Esophagus muscularis mucosa (tissue), 4 donors: ENCODE results near the gene CUBN. TPM values are rescaled to one million over a fixed set of nuclear protein-coding genes. Genes with fewer than 3 reads are reported as not detected.
A peak's percentile ranks its signal among the peaks of the same experiment; 100 is the strongest.

ENCODE experiments used
- DNase-seq: peaks from one replicate; pipeline ENCODE4 v3.0.0-alpha.2; 2017; ENCODE audit errors: extremely low spot score
- H3K27ac ChIP-seq, 4 donors: fragments of 200-600 bp; sonication (generic); replicated peaks in 1 of 4; 1 replicate in 3 of 4; 2 replicates in 1 of 4; pipeline ENCODE4 v1.5.1; 2016 to 2019; ENCODE audit warnings: mild to moderate bottlenecking in 1 of 4
- H3K27me3 ChIP-seq, 4 donors: fragments of 200-600 bp; sonication (generic); one replicate each; pipeline versions ENCODE4 v1.5.1 to v1.6.0; 2016 to 2019
- H3K36me3 ChIP-seq, 4 donors: fragments of 200-600 bp; sonication (generic); one replicate each; pipeline ENCODE4 v1.5.1; 2016 to 2019
- H3K4me1 ChIP-seq, 4 donors: fragments of 200-600 bp; sonication (generic); one replicate each; pipeline ENCODE4 v1.5.1; 2016 to 2019
- H3K4me3 ChIP-seq, 4 donors: fragments of 200-600 bp; sonication (generic); 1 replicate in 2 of 4; 2 replicates in 2 of 4; pipeline ENCODE4 v1.5.1; 2016 to 2019; ENCODE audit warnings: mild to moderate bottlenecking in 4 of 4, moderate library complexity in 1 of 4
- H3K9me3 ChIP-seq, 4 donors: fragments of 200-600 bp; sonication (generic); 1 replicate in 3 of 4; 2 replicates in 1 of 4; pipeline ENCODE4 v1.5.1; 2016 to 2019
- CTCF ChIP-seq, 3 experiments: fragments of 200-600 bp in 2 of 3; fragments of 450-650 bp in 1 of 3; sonication (generic) in 2 of 3; IDR thresholded peaks; one replicate each; pipeline ENCODE4 v1.5.1; 2017 to 2019; ENCODE audit warnings: antibody characterized with exemption in 3 of 3, mild to moderate bottlenecking in 2 of 3, moderate library complexity in 1 of 3
- EP300 ChIP-seq: sonication (generic); formaldehyde crosslinking; IDR thresholded peaks from one replicate; pipeline ENCODE4 v1.6.1; 2017; ENCODE audit warnings: antibody characterized with exemption
- POLR2A ChIP-seq: fragments of 450-650 bp; IDR thresholded peaks from one replicate; pipeline ENCODE4 v1.6.1; 2017; ENCODE audit warnings: antibody characterized with exemption, moderate library complexity, mild to moderate bottlenecking, low read depth
- POLR2AphosphoS5 ChIP-seq, 2 donors: sonication (generic); formaldehyde crosslinking; IDR thresholded peaks; one replicate each; pipeline ENCODE4 v1.6.1; 2017; ENCODE audit warnings: antibody characterized with exemption in 2 of 2
- WGBS: methylation state at CpG from one replicate; pipeline ENCODE4 v1.1.5; 2018; 5-methylcytosine and 5-hydroxymethylcytosine counted together
- intact Hi-C: fragments of 100-400 bp; cut with DNase I; formaldehyde crosslinking; loops from one replicate; pipeline ENCODE4 v1.15.1; 2023
- total RNA-seq, 4 donors: library from RNA; depleted of rRNA; stranded (reverse); fragments of >200 nt; gene quantifications; one replicate each; pipeline versions ENCODE4 v1.1.0 to v1.2.1, GENCODE V29; 2016

Gene CUBN
- total RNA-seq, 4 donors from 2014 or later = 1.3 to 4.6 (median 2.3) TPM

- intact Hi-C loops = no loop called here
- peaks cover 37 to 73% (median 71%) of the 10 kb centered on the region in 4 donors for H3K4me1 ChIP-seq
- TF ChIP-seq POLR2AphosphoS5 (IDR thresholded peaks at IDR 0.05) (no peak), CTCF (IDR thresholded peaks at IDR 0.05) (no peak)
Measured at GRCh38 chr10:17004801-17005380, 124.7 kb downstream of the CUBN start.

GRCh38 chr10:17003651-17004286 lies 125.8 kb downstream of the CUBN start:
- H3K4me3 ChIP-seq = no peak overlapping the region
- no peaks in the 10 kb centered on the region for H3K36me3 ChIP-seq
- H3K27me3 ChIP-seq = no peaks in the 10 kb centered on the region
- no peaks in the 10 kb centered on the region for H3K9me3 ChIP-seq
- WGBS = 71% methylated on average over 7 of the region's 7 CpGs
- TF ChIP-seq CTCF (IDR thresholded peaks at IDR 0.05) = no peak
- peak overlapping the region; percentile 29 to 81 (median 72) for H3K27ac ChIP-seq
- intact Hi-C loops = no loop called here
- DNase-seq = peak; percentile 75
- peaks cover 32 to 72% (median 66%) of the 10 kb centered on the region in 4 donors for H3K4me1 ChIP-seq

More at GRCh38 chr10:17004801-17005380, 124.7 kb downstream of the CUBN start:
- 92% methylated on average over 6 of the region's 6 CpGs for WGBS
- H3K4me3 ChIP-seq = no peak overlapping the region
- H3K36me3 ChIP-seq = no peaks in the 10 kb centered on the region
- DNase-seq = peak; percentile 68
- H3K27ac ChIP-seq = peak overlapping the region in 1 of 4 donors; percentile 3
- no peaks in the 10 kb centered on the region for H3K9me3 ChIP-seq
- no peaks in the 10 kb centered on the region for H3K27me3 ChIP-seq

- Histone ChIP-seq H3K27ac (peak overlapping the region; percentile 69 to 81 (median 74)), H3K9me3 (no peaks in the 10 kb centered on the region), H3K4me1 (peaks cover 29 to 66% (median 60%) of the 10 kb centered on the region in 4 donors), H3K36me3 (no peaks in the 10 kb centered on the region), H3K4me3 (no peak overlapping the region), H3K27me3 (no peaks in the 10 kb centered on the region)
- 57% methylated on average over 7 of the region's 7 CpGs for WGBS
- intact Hi-C loops = no loop called here
- DNase-seq = peak; percentile 77
- TF ChIP-seq EP300 (no peak), POLR2AphosphoS5 (IDR thresholded peaks at IDR 0.05) (no peak), CTCF (IDR thresholded peaks at IDR 0.05) (no peak), POLR2A (no peak)
Measured at GRCh38 chr10:17003151-17003550, 126.5 kb downstream of the CUBN start.

- peaks cover 23 to 57% (median 50%) of the 10 kb centered on the region in 4 donors for H3K4me1 ChIP-seq
- H3K27ac ChIP-seq = peak overlapping the region; percentile 69 to 81 (median 74)
- TF ChIP-seq POLR2A = no peak
- peak; percentile 8 to 56 for TF ChIP-seq POLR2AphosphoS5 (IDR thresholded peaks at IDR 0.05)
- intact Hi-C loops = no loop called here
- WGBS = 29% methylated on average over 8 of the region's 8 CpGs
- DNase-seq = peak; percentile 91
- H3K27me3 ChIP-seq = no peaks in the 10 kb centered on the region
- no peaks in the 10 kb centered on the region for H3K9me3 ChIP-seq
- H3K36me3 ChIP-seq = no peaks in the 10 kb centered on the region
- H3K4me3 ChIP-seq = no peak overlapping the region
Measured at GRCh38 chr10:17001961-17002749, 127.5 kb downstream of the CUBN start.

GRCh38 chr10:17001297-17001744 lies 128.3 kb downstream of the CUBN start:
- WGBS = 81% methylated on average over 9 of the region's 9 CpGs
- intact Hi-C loops = no loop called here
- Histone ChIP-seq H3K9me3 (no peaks in the 10 kb centered on the region), H3K27ac (peak overlapping the region; percentile 69 to 81 (median 74)), H3K4me1 (peaks cover 22 to 61% (median 51%) of the 10 kb centered on the region in 4 donors), H3K4me3 (no peak overlapping the region), H3K27me3 (no peaks in the 10 kb centered on the region), H3K36me3 (no peaks in the 10 kb centered on the region)
- peak; percentile 91 for DNase-seq
- TF ChIP-seq POLR2AphosphoS5 (IDR thresholded peaks at IDR 0.05) (no peak), POLR2A (no peak), EP300 (no peak), CTCF (IDR thresholded peaks at IDR 0.05) (no peak)
